K562 (cell line): Measurements from ENCODE around the gene RARRES2. TPM values are rescaled to one million over a fixed set of nuclear protein-coding genes. Genes with fewer than 3 reads are reported as not detected.
A peak's percentile ranks its signal among the peaks of the same experiment; 100 is the strongest.

Experiments used
- EZH2 ChIP-seq: IDR thresholded peaks from 2 replicates; pipeline ENCODE4 v1.6.1; 2012; ENCODE audit warnings: low read depth, mild to moderate bottlenecking, inconsistent platforms, low read length, borderline replicate concordance
- FOXP1 ChIP-seq: sonication (generic); formaldehyde crosslinking; IDR thresholded peaks from 2 replicates; pipeline ENCODE4 v1.8.0; 2022; ENCODE audit warnings: mild to moderate bottlenecking, missing genetic modification reagents
- GABPA ChIP-seq: fragments of 200-800 bp; sonication (Bioruptor generic); conservative IDR thresholded peaks from 2 replicates; pipeline ENCODE4 v1.6.1; 2016; ENCODE audit warnings: low read depth, missing genetic modification characterization, missing compliant biosample characterization
- KDM5B ChIP-seq: fragments of 200-600 bp; sonication (generic); IDR thresholded peaks from 2 replicates; pipeline ENCODE4 v1.6.1; 2012; ENCODE audit warnings: low read depth, mild to moderate bottlenecking, moderate library complexity, low read length, control low read depth, inconsistent platforms; ENCODE audit not compliant: insufficient replicate concordance
- NCOR1 ChIP-seq: fragments of 450-650 bp; IDR thresholded peaks from 2 replicates; pipeline ENCODE4 v1.6.1; 2016; ENCODE audit warnings: mild to moderate bottlenecking, moderate library complexity
- NR2F6 ChIP-seq: fragments of 450-650 bp; formaldehyde crosslinking; IDR thresholded peaks from 2 replicates; pipeline ENCODE4 v1.4.0; 2020; ENCODE audit warnings: mild to moderate bottlenecking
- NR3C1 ChIP-seq: sonication (generic); formaldehyde crosslinking; IDR thresholded peaks from 2 replicates; pipeline ENCODE4 v1.8.1; 2022; ENCODE audit warnings: missing genetic modification reagents
- PRPF4 ChIP-seq: fragments of 200-400 bp; formaldehyde crosslinking; IDR thresholded peaks from one replicate; pipeline ENCODE4 v1.6.1; 2017; ENCODE audit warnings: low read length, low read depth, mild to moderate bottlenecking; ENCODE audit not compliant: insufficient read depth, poor library complexity, severe bottlenecking
- RFX1 ChIP-seq: fragments of 450-650 bp; IDR thresholded peaks from 2 replicates; pipeline ENCODE4 v1.6.1; 2016; ENCODE audit warnings: mild to moderate bottlenecking, moderate library complexity
- SMAD1 ChIP-seq: fragments of 150-350 bp; IDR thresholded peaks from 2 replicates; pipeline ENCODE4 v1.6.1; 2014; ENCODE audit warnings: low read length, low read depth; ENCODE audit not compliant: partially characterized antibody
- ZNF217 ChIP-seq: sonication (generic); formaldehyde crosslinking; IDR thresholded peaks from 2 replicates; pipeline ENCODE4 v1.8.0; 2022; ENCODE audit warnings: mild to moderate bottlenecking, missing genetic modification reagents
- ZNF23 ChIP-seq: fragments of 250-450 bp; sonication (Bioruptor Pico); IDR thresholded peaks from 2 replicates; pipeline ENCODE4 v1.4.0; 2020; ENCODE audit warnings: mild to moderate bottlenecking
- polyA plus RNA-seq, 8 experiments: library from polyadenylated mRNA; depleted of rRNA in 4 of 8; stranded (reverse) in 5 of 8; unstranded in 3 of 8; fragments of >200 nt; fragmentation: Nextera tagmentation in 2 of 8; fragmentation: Illumina TruSeq in 1 of 8; extraction: Ambion mirVana in 2 of 8; extraction: Trizol in 1 of 8; gene quantifications; 2 replicates each; pipeline versions ENCODE4 v1.2.1 to v1.2.3, GENCODE V29; 2011 to 2014; ENCODE audit warnings: inconsistent platforms in 1 of 8, missing spikeins in 1 of 8
- total RNA-seq, 7 experiments: library from RNA; depleted of rRNA in 6 of 7; stranded (reverse); fragments of >200 nt in 6 of 7; fragmentation: Illumina TruSeq in 2 of 7; extraction: Trizol in 2 of 7; gene quantifications; 2 replicates each; pipeline versions ENCODE4 v1.2.1 to v1.2.3, GENCODE V29; 2011 to 2021; ENCODE audit warnings: low replicate concordance in 1 of 7
- TF ChIP-seq, protein P1 (sequence below): fragments of 250-450 bp; sonication (Bioruptor Pico); IDR thresholded peaks from 2 replicates; pipeline ENCODE4 v1.5.0; 2022; ENCODE audit warnings: mild to moderate bottlenecking
- TF ChIP-seq, protein P2 (sequence below), 2 experiments: fragments of 450-650 bp; IDR thresholded peaks; 2 replicates each; pipeline ENCODE4 v1.6.1; 2018; ENCODE audit warnings: mild to moderate bottlenecking in 2 of 2, low read depth in 1 of 2; ENCODE audit not compliant: partially characterized antibody in 2 of 2
- TF ChIP-seq, protein P3 (sequence below): fragments of 250-450 bp; sonication (Bioruptor Pico); IDR thresholded peaks from 2 replicates; pipeline ENCODE4 v1.4.0; 2020

RARRES2 gene
- total and polyA plus RNA-seq, 9 of the 15 experiments (the other 6 are each of a cell fraction or from before 2014, with no cell fraction given): 0.11 to 1.7 (median 0.23) TPM; not detected in 6

DNA sequence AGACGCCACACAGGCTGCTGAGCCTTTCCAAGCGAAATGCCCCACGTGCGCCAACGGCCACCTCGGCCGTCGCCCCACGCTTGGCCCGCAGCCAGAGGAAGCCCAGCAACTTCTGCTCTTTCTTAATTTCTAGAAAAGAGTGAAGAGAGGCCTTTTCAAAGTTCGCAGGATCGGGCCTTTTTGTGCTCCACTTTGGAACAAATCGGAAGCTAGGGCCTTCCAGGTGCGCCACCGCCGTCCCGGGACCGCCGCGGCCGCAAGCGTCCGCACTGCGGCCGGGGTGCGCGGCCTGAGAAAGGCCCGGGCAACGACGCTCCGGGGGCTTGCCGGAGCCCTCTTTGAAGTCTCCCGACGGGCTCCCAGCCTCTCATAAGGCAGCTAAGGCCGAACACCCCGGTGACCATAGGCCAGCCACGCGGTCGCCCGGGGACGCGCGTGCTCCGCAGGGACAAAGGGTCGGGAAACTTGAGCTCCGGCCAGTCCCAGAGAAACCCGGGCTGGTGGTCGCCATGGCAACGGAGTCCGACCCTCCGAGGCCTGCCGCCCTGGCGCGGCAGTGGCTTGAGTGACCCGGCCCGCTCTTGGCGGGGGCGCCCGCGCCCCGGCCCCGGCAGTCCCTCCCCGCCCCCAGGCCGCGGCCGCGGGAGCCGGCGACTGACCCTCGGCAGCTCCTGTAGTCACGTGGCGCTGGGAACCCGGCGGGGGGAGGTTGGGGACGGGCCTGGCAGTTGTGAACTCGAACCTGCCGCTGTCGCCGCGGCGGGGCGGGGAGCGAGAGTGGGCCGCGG, 26.9 kb upstream of the RARRES2 start, which contains the start of gene REPIN1 (continued):
- TF ChIP-seq PRPF4 (peak; percentile 69), FOXP1 (CRISPR knock-in tag) (peak; percentile 89), ZNF217 (no peak), RFX1 (peak; percentile 94), NR3C1 (peak; percentile 89), ZNF23 (CRISPR knock-in tag) (no peak), EZH2 (no peak), KDM5B (peak; percentile 83), NCOR1 (peak; percentile 42; the same call in 1 of the 2 replicates), SMAD1 (peak; percentile 35), NR2F6 (CRISPR knock-in tag) (0 out of 2 replicates have a peak, but pooled peaks have one; percentile 23), GABPA (tag) (0 out of 2 replicates have a peak, but pooled peaks have one; percentile 47)
- TF ChIP-seq, protein P1, sequence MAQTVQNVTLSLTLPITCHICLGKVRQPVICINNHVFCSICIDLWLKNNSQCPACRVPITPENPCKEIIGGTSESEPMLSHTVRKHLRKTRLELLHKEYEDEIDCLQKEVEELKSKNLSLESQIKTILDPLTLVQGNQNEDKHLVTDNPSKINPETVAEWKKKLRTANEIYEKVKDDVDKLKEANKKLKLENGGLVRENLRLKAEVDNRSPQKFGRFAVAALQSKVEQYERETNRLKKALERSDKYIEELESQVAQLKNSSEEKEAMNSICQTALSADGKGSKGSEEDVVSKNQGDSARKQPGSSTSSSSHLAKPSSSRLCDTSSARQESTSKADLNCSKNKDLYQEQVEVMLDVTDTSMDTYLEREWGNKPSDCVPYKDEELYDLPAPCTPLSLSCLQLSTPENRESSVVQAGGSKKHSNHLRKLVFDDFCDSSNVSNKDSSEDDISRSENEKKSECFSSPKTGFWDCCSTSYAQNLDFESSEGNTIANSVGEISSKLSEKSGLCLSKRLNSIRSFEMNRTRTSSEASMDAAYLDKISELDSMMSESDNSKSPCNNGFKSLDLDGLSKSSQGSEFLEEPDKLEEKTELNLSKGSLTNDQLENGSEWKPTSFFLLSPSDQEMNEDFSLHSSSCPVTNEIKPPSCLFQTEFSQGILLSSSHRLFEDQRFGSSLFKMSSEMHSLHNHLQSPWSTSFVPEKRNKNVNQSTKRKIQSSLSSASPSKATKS (CRISPR knock-in tag): no peak
- TF ChIP-seq, protein P2, sequence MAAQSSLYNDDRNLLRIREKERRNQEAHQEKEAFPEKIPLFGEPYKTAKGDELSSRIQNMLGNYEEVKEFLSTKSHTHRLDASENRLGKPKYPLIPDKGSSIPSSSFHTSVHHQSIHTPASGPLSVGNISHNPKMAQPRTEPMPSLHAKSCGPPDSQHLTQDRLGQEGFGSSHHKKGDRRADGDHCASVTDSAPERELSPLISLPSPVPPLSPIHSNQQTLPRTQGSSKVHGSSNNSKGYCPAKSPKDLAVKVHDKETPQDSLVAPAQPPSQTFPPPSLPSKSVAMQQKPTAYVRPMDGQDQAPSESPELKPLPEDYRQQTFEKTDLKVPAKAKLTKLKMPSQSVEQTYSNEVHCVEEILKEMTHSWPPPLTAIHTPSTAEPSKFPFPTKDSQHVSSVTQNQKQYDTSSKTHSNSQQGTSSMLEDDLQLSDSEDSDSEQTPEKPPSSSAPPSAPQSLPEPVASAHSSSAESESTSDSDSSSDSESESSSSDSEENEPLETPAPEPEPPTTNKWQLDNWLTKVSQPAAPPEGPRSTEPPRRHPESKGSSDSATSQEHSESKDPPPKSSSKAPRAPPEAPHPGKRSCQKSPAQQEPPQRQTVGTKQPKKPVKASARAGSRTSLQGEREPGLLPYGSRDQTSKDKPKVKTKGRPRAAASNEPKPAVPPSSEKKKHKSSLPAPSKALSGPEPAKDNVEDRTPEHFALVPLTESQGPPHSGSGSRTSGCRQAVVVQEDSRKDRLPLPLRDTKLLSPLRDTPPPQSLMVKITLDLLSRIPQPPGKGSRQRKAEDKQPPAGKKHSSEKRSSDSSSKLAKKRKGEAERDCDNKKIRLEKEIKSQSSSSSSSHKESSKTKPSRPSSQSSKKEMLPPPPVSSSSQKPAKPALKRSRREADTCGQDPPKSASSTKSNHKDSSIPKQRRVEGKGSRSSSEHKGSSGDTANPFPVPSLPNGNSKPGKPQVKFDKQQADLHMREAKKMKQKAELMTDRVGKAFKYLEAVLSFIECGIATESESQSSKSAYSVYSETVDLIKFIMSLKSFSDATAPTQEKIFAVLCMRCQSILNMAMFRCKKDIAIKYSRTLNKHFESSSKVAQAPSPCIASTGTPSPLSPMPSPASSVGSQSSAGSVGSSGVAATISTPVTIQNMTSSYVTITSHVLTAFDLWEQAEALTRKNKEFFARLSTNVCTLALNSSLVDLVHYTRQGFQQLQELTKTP (IDR thresholded peaks at IDR 0.05; ENCODE audit: low read depth in 1 of 2, partially characterized antibody in 2 of 2): peak in 1 of 2 experiments; percentile 18
- TF ChIP-seq, protein P3, sequence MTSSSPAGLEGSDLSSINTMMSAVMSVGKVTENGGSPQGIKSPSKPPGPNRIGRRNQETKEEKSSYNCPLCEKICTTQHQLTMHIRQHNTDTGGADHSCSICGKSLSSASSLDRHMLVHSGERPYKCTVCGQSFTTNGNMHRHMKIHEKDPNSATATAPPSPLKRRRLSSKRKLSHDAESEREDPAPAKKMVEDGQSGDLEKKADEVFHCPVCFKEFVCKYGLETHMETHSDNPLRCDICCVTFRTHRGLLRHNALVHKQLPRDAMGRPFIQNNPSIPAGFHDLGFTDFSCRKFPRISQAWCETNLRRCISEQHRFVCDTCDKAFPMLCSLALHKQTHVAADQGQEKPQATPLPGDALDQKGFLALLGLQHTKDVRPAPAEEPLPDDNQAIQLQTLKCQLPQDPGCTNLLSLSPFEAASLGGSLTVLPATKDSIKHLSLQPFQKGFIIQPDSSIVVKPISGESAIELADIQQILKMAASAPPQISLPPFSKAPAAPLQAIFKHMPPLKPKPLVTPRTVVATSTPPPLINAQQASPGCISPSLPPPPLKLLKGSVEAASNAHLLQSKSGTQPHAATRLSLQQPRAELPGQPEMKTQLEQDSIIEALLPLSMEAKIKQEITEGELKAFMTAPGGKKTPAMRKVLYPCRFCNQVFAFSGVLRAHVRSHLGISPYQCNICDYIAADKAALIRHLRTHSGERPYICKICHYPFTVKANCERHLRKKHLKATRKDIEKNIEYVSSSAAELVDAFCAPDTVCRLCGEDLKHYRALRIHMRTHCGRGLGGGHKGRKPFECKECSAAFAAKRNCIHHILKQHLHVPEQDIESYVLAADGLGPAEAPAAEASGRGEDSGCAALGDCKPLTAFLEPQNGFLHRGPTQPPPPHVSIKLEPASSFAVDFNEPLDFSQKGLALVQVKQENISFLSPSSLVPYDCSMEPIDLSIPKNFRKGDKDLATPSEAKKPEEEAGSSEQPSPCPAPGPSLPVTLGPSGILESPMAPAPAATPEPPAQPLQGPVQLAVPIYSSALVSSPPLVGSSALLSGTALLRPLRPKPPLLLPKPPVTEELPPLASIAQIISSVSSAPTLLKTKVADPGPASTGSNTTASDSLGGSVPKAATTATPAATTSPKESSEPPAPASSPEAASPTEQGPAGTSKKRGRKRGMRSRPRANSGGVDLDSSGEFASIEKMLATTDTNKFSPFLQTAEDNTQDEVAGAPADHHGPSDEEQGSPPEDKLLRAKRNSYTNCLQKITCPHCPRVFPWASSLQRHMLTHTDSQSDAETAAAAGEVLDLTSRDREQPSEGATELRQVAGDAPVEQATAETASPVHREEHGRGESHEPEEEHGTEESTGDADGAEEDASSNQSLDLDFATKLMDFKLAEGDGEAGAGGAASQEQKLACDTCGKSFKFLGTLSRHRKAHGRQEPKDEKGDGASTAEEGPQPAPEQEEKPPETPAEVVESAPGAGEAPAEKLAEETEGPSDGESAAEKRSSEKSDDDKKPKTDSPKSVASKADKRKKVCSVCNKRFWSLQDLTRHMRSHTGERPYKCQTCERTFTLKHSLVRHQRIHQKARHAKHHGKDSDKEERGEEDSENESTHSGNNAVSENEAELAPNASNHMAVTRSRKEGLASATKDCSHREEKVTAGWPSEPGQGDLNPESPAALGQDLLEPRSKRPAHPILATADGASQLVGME (CRISPR knock-in tag): no peak; the same call in 1 of the 2 replicates
